Renal pelvis (tissue), 4 donors: ENCODE results near the gene MZT2B. TPM values are rescaled to one million over a fixed set of nuclear protein-coding genes. Genes with fewer than 3 reads are reported as not detected.
"Not testable (repeated sequence)": the region's sequence is repeated elsewhere in the genome, so short reads cannot be mapped to it uniquely, and the experiment has no call there.

ENCODE experiments used
- DNase-seq: peaks from one replicate; pipeline ENCODE4 v3.0.0-alpha.2; 2013
- polyA plus RNA-seq, 3 donors: library from polyadenylated mRNA; unstranded; fragments of 120-200 nt; gene quantifications; one replicate each; pipeline ENCODE4 v1.2.1, GENCODE V29; 2013; ENCODE audit not compliant: insufficient read length in 3 of 3

The MZT2B gene
- polyA plus RNA-seq, 3 donors = 123 to 200 (median 183) TPM

- DNase-seq = not testable (repeated sequence)
Observed at GRCh38 chr2:130142396-130143265, 39.4 kb upstream of the MZT2B start.

- not testable (repeated sequence) for DNase-seq
Observed at GRCh38 chr2:130143266-130144039, 38.6 kb upstream of the MZT2B start.

GRCh38 chr2:130145006-130145414 lies 37.1 kb upstream of the MZT2B start, which contains the start of gene CCDC74B:
Gene CCDC74B, minus strand, starts transcription at chr2:130145112. Its CDS starts 116 bp downstream, at chr2:130144996.
- peak; percentile 37 for DNase-seq

GRCh38 chr2:130148515-130148914 lies 33.5 kb upstream of the MZT2B start:
- not testable (repeated sequence) for DNase-seq

- DNase-seq = no peak
Observed at GRCh38 chr2:130150181-130151144, 31.6 kb upstream of the MZT2B start.

GRCh38 chr2:130151145-130151512 lies 30.9 kb upstream of the MZT2B start:
- not testable (repeated sequence) for DNase-seq

GRCh38 chr2:130152136-130152815 lies 29.8 kb upstream of the MZT2B start:
- not testable (repeated sequence) for DNase-seq

GRCh38 chr2:130152816-130153595 lies 29.1 kb upstream of the MZT2B start:
- DNase-seq = no peak

- DNase-seq = not testable (repeated sequence)
Observed at GRCh38 chr2:130153721-130154422, 28.2 kb upstream of the MZT2B start.

- DNase-seq = not testable (repeated sequence)
Observed at GRCh38 chr2:130154423-130154770, 27.7 kb upstream of the MZT2B start.

- DNase-seq = no peak
Observed at GRCh38 chr2:130154773-130155765, 27.0 kb upstream of the MZT2B start.

- not testable (repeated sequence) for DNase-seq
Observed at GRCh38 chr2:130155956-130156623, 26.0 kb upstream of the MZT2B start.

- DNase-seq = no peak
Observed at GRCh38 chr2:130156624-130157004, 25.4 kb upstream of the MZT2B start.

GRCh38 chr2:130157354-130157753 lies 24.7 kb upstream of the MZT2B start:
- not testable (repeated sequence) for DNase-seq

- DNase-seq = not testable (repeated sequence)
Observed at GRCh38 chr2:130157825-130158514, 24.1 kb upstream of the MZT2B start.

- DNase-seq = no peak
Observed at GRCh38 chr2:130158631-130159030, 23.4 kb upstream of the MZT2B start.

GRCh38 chr2:130159376-130159775 lies 22.7 kb upstream of the MZT2B start:
- DNase-seq = not testable (repeated sequence)
